Skeletal muscle tissue (tissue), 4 donors: ENCODE measurements around the gene BCLAF1. TPM values are rescaled to one million over a fixed set of nuclear protein-coding genes. Genes with fewer than 3 reads are reported as not detected.
A peak's percentile ranks its signal among the peaks of the same experiment; 100 is the strongest.
"Not testable (repeated sequence)": the region's sequence is repeated elsewhere in the genome, so short reads cannot be mapped to it uniquely, and the experiment has no call there.

ENCODE experiments used
- H3K27ac ChIP-seq: one replicate; pipeline ENCODE4 v1.7.0; 2013; ENCODE audit warnings: mild to moderate bottlenecking, low read depth, low read length, inconsistent platforms
- H3K27me3 ChIP-seq, 3 donors: one replicate each; pipeline ENCODE4 v1.7.0; 2013; ENCODE audit warnings: low read length in 3 of 3; ENCODE audit not compliant: control insufficient read depth in 3 of 3, insufficient read depth in 3 of 3
- H3K36me3 ChIP-seq, 3 donors: one replicate each; pipeline ENCODE4 v1.7.0; 2013; ENCODE audit warnings: low read length in 3 of 3; ENCODE audit not compliant: control insufficient read depth in 3 of 3, insufficient read depth in 3 of 3
- H3K4me1 ChIP-seq, 3 donors: one replicate each; pipeline ENCODE4 v1.7.0; 2013; ENCODE audit warnings: low read length in 3 of 3, mild to moderate bottlenecking in 3 of 3; ENCODE audit not compliant: control insufficient read depth in 3 of 3, insufficient read depth in 3 of 3
- H3K4me3 ChIP-seq, 3 donors: one replicate each; pipeline ENCODE4 v1.7.0; 2013; ENCODE audit warnings: low read length in 3 of 3
- H3K9ac ChIP-seq, 3 donors: one replicate each; pipeline ENCODE4 v1.7.0; 2013; ENCODE audit warnings: low read length in 3 of 3, mild to moderate bottlenecking in 3 of 3, moderate library complexity in 2 of 3, low read depth in 1 of 3
- H3K9me3 ChIP-seq, 3 donors: one replicate each; pipeline ENCODE4 v1.7.0; 2013; ENCODE audit warnings: low read length in 3 of 3; ENCODE audit not compliant: control insufficient read depth in 3 of 3
- total RNA-seq: library from RNA; depleted of rRNA; stranded (reverse); fragments of >200 nt; gene quantifications from one replicate; pipeline ENCODE4 v1.2.3, GENCODE V29; 2014
- donor health status: Osteomylitis.

The BCLAF1 gene
- total RNA-seq, 1 donor from 2014 or later = 87.2 TPM

GRCh38 chr6:136228814-136229213 is 60.8 kb downstream of the BCLAF1 start:
- Histone ChIP-seq H3K4me3 (no peak overlapping the region), H3K36me3 (no peaks in the 10 kb centered on the region), H3K27me3 (no peaks in the 10 kb centered on the region), H3K4me1 (peaks cover 0 to 3% (median 2%) of the 10 kb centered on the region in 3 donors), H3K9ac (no peak overlapping the region), H3K27ac (no peak overlapping the region), H3K9me3 (no peaks in the 10 kb centered on the region)

- Histone ChIP-seq H3K9me3 (no peaks in the 10 kb centered on the region), H3K36me3 (no peaks in the 10 kb centered on the region), H3K27me3 (no peaks in the 10 kb centered on the region), H3K4me3 (peak overlapping the region; percentile 34 to 64 (median 63)), H3K27ac (no peak overlapping the region), H3K4me1 (peaks cover 0 to 3% (median 2%) of the 10 kb centered on the region in 3 donors), H3K9ac (peak overlapping the region in 2 of 3 donors; percentile 10 to 16)
Observed at GRCh38 chr6:136226674-136227377, 62.8 kb downstream of the BCLAF1 start.

- H3K27ac ChIP-seq = no peak overlapping the region
- peak overlapping the region in 2 of 3 donors; percentile 16 to 25 for H3K9ac ChIP-seq
- H3K9me3 ChIP-seq = no peaks in the 10 kb centered on the region
- no peaks in the 10 kb centered on the region for H3K27me3 ChIP-seq
- H3K36me3 ChIP-seq = no peaks in the 10 kb centered on the region
- peak overlapping the region; percentile 34 to 64 (median 63) for H3K4me3 ChIP-seq
- peaks cover 0 to 3% (median 2%) of the 10 kb centered on the region in 3 donors for H3K4me1 ChIP-seq
Observed at GRCh38 chr6:136226027-136226673, 63.5 kb downstream of the BCLAF1 start.

DNA sequence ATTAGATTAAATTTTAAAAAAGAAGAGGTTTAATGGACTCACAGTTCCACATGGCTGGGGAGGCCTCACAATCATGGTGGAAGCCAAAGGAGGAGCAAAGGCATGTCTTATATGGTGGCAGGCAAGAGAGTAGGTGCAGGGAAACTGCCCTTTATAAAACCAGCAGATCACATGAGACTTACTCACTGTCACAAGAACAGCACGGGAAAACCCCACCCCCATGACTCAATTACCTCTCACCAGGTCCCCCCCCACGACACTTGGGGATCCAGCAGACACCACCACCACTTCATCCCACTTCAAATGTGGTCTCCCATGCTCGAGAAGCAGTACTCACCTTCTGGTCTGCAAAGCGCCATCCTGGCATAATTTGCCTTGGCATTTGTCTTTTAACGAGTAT is 64.2 kb downstream of the BCLAF1 start:
- peaks cover 0 to 3% (median 2%) of the 10 kb centered on the region in 3 donors for H3K4me1 ChIP-seq
- H3K9me3 ChIP-seq = no peaks in the 10 kb centered on the region
- no peak overlapping the region for H3K9ac ChIP-seq
- no peaks in the 10 kb centered on the region for H3K27me3 ChIP-seq
- H3K4me3 ChIP-seq = no peak overlapping the region
- no peaks in the 10 kb centered on the region for H3K36me3 ChIP-seq
- no peak overlapping the region for H3K27ac ChIP-seq

DNA sequence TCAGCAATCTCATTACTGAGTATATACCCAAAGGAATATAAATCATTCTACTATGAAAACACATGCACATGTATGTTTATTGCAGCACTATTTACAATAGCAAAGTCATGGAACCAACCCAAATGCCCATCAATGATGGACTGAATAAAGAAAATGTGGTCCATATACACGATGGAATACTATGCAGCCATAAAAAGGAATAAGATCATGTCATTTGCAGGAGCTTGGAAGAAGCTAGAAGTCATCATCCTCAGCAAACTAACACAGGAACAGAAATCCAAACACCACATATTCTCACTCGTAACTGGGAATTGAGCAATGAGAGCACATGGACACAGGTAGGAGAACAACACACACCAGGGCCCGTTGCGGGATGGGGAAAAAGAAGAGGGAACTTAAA is 64.7 kb downstream of the BCLAF1 start:
- not testable (repeated sequence) for H3K27ac ChIP-seq, H3K27me3 ChIP-seq, H3K9me3 ChIP-seq, H3K4me3 ChIP-seq, H3K9ac ChIP-seq, H3K4me1 ChIP-seq, H3K36me3 ChIP-seq

DNA sequence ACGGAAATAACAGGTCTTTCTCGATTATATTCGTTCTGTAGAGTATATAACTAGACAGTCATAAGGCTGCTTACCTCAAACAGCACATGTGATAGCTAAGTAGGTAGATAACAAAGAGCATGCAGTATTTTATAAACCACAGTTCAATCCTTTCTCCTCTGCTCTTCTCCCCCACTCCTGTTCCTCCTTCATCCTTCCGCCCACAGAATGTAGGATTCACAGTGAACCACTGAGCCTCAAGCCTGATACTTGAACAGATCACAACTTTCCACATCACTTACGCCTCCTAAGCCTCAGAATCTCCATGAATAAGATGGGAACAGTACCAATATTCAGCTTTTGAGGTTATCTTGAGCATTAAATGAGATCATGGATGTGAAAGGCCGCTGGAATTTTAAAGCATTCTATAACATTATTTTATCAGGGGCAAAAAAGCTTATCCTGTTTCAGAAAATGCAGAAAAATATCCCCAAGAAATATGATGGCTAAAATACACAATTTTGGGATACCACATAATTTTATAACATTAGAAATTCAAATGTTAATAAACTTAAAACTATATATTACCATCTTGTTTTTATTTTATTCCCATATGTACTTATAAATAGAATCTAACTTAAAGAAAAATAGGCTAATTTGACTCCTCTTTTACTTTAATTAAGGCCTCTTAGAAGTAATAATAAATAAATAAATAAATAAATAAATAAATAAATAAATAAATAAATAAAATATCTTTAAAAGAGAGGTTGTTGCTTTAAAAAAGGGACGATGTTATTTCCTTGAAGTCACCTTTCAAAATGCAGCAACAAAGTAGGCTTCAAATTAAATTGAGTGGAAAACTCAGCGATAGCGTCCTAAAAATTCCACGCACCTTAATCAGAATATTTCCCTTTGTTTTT is 72.9 kb downstream of the BCLAF1 start:
- H3K9me3 ChIP-seq = no peaks in the 10 kb centered on the region
- no peaks in the 10 kb centered on the region for H3K36me3 ChIP-seq
- H3K4me1 ChIP-seq = no peaks in the 10 kb centered on the region
- H3K4me3 ChIP-seq = no peak overlapping the region
- H3K27me3 ChIP-seq = no peaks in the 10 kb centered on the region
- no peak overlapping the region for H3K9ac ChIP-seq
- H3K27ac ChIP-seq = no peak overlapping the region

- Histone ChIP-seq H3K4me1 (no peaks in the 10 kb centered on the region), H3K9me3 (no peaks in the 10 kb centered on the region), H3K36me3 (no peaks in the 10 kb centered on the region)
Observed at GRCh38 chr6:136213853-136214252, 75.8 kb downstream of the BCLAF1 start.

DNA sequence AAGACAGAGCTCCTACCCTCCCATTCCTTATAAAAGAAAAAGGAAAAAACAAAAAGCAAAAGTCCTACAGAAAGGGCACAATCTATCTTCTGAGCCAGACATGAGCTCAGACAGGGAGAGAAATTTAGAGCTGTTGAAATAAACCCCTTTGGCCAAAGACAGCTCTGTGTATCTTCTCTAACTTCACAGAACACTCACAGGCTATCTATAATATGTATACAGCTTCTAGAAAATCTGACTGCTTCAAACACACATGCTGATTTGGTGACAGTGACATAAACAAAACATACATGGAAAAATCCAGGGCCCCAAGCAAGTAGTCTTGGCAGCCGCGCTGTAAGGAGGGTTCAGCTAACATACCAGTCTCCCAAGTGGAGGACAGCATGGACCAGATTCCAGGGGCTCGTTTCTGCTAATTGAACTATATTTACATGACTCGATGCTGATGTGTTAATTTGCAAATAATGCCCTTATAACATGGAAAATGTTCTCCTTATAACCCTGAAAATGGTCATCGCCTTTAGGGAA is 76.6 kb downstream of the BCLAF1 start:
- no peak overlapping the region for H3K4me3 ChIP-seq
- no peak overlapping the region for H3K9ac ChIP-seq
- H3K27ac ChIP-seq = no peak overlapping the region
- no peaks in the 10 kb centered on the region for H3K4me1 ChIP-seq
- H3K9me3 ChIP-seq = no peaks in the 10 kb centered on the region
- H3K27me3 ChIP-seq = no peaks in the 10 kb centered on the region
- H3K36me3 ChIP-seq = no peaks in the 10 kb centered on the region

More at GRCh38 chr6:136213853-136214252, 75.8 kb downstream of the BCLAF1 start:
- H3K9ac ChIP-seq = no peak overlapping the region
- H3K4me3 ChIP-seq = no peak overlapping the region
- no peaks in the 10 kb centered on the region for H3K27me3 ChIP-seq
- no peak overlapping the region for H3K27ac ChIP-seq

GRCh38 chr6:136212608-136213007 is 77.0 kb downstream of the BCLAF1 start:
- Histone ChIP-seq H3K4me1 (no peaks in the 10 kb centered on the region), H3K9ac (no peak overlapping the region), H3K27ac (no peak overlapping the region), H3K36me3 (no peaks in the 10 kb centered on the region), H3K9me3 (no peaks in the 10 kb centered on the region), H3K4me3 (no peak overlapping the region), H3K27me3 (no peaks in the 10 kb centered on the region)
